Large intestine (tissue), 12 donors: ENCODE data around the gene NFIC. TPM values are rescaled to one million over a fixed set of nuclear protein-coding genes. Genes with fewer than 3 reads are reported as not detected.
A peak's percentile ranks its signal among the peaks of the same experiment; 100 is the strongest.

Source experiments
- DNase-seq, 2 donors: peaks; one replicate each; pipeline versions ENCODE4 v3.0.0 to v3.0.0-alpha.2; 2013
- H3K27ac ChIP-seq: one replicate; pipeline ENCODE4 v1.5.1; 2013; ENCODE audit warnings: low read length
- H3K27me3 ChIP-seq: 2 replicates; pipeline ENCODE4 v1.6.1; 2013; ENCODE audit warnings: low read length; ENCODE audit not compliant: control insufficient read depth, insufficient read depth
- H3K36me3 ChIP-seq: 2 replicates; pipeline ENCODE4 v1.6.1; 2013; ENCODE audit warnings: low read length; ENCODE audit not compliant: control insufficient read depth, insufficient read depth
- H3K4me1 ChIP-seq: one replicate; pipeline ENCODE4 v1.6.1; 2013; ENCODE audit warnings: low read length; ENCODE audit not compliant: control insufficient read depth, insufficient read depth
- H3K4me3 ChIP-seq: one replicate; pipeline ENCODE4 v1.5.1; 2013; ENCODE audit warnings: low read length
- H3K9me3 ChIP-seq: one replicate; pipeline ENCODE4 v1.6.1; 2013; ENCODE audit warnings: mild to moderate bottlenecking, low read depth, low read length, moderate library complexity; ENCODE audit not compliant: control insufficient read depth
- WGBS: methylation state at CpG from one replicate; pipeline ENCODE4 v1.1.5; 2013; ENCODE audit warnings: low lambda C conversion rate; ENCODE audit not compliant: insufficient coverage; 5-methylcytosine and 5-hydroxymethylcytosine counted together
- long read RNA-seq, 11 donors: transcript quantifications; one replicate each; lab custom pipeline, GENCODE V29; 2026
- polyA plus RNA-seq: library from polyadenylated mRNA; unstranded; fragments of 120-200 nt; gene quantifications from one replicate; pipeline ENCODE4 v1.2.1, GENCODE V29; 2013

NFIC gene
- polyA plus RNA-seq: 17.0 TPM
- long read RNA-seq, donor 1, partial matches to known transcripts: 0 of 3 reads
- long read RNA-seq, donor 1, other reads (novel, unspliced or antisense): 0 of 3 reads
- long read RNA-seq, donor 2, partial matches to known transcripts: 445 of 2,045 reads
- long read RNA-seq, donor 2, other reads (novel, unspliced or antisense): 1,599 of 2,045 reads
- long read RNA-seq, donor 3: 0 reads
- long read RNA-seq, donor 4: 0 reads
- long read RNA-seq, donor 5, partial matches to known transcripts: 30 of 186 reads
- long read RNA-seq, donor 5, other reads (novel, unspliced or antisense): 152 of 186 reads
- long read RNA-seq, donor 6, partial matches to known transcripts: 705 of 1,899 reads
- long read RNA-seq, donor 6, other reads (novel, unspliced or antisense): 1,190 of 1,899 reads
- long read RNA-seq, donor 7, partial matches to known transcripts: 0 of 3 reads
- long read RNA-seq, donor 7, other reads (novel, unspliced or antisense): 0 of 3 reads
- long read RNA-seq, donor 8, partial matches to known transcripts: 1,028 of 2,337 reads
- long read RNA-seq, donor 8, other reads (novel, unspliced or antisense): 1,300 of 2,337 reads
- long read RNA-seq, donor 9, partial matches to known transcripts: 363 of 1,176 reads
- long read RNA-seq, donor 9, other reads (novel, unspliced or antisense): 809 of 1,176 reads
- long read RNA-seq, donor 10, full-length matches to known transcripts: 4 of 1,681 reads
- long read RNA-seq, donor 10, partial matches to known transcripts: 548 of 1,681 reads
- long read RNA-seq, donor 10, other reads (novel, unspliced or antisense): 1,129 of 1,681 reads
- long read RNA-seq, donor 11, partial matches to known transcripts: 303 of 1,022 reads
- long read RNA-seq, donor 11, other reads (novel, unspliced or antisense): 714 of 1,022 reads

DNA sequence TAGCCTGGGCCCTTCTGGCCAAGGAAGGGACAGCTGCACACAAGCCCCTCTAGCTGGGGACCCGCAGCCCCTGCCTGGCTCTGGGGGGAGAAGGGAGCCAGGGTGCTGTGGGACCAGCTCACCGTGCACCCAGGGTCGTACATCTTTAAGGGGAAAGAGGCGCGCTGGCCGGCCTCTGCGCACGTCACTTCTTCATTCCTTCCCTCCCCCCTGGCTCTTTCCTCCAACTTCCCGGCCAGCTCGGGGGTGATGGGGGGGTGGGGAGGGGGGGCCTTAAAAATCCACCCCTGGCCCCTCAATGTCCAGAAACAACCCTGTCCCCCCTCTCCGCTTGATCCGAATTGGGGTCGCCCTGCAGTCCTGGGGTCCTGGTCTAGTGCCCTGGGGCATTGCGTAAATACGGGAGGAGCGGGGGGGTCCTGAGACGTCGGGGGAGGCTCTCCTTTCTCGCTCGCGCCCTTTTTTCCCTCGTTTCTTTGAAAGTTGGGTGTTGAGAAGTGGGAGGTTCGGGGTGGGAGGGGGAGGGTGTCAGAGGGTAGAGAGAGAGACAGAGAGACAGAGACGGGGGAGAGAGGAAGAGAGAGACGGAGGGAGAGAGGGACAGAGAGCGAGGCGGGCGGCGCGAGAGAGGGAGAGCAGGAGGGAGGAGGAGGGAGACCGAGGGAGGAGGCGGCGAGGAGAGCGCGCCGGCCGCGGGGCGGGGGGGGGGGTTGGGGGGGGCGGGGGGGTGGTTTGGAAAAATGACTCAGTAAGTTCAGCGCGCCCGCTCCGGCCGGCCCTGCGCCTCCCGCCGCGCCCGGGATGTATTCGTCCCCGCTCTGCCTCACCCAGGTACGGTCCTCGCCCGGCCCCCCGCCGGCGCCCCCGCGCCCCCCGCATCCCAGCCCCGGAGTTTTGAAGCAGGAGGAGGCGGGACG lies at the start of gene NFIC:
Gene NFIC, plus strand, starts transcription at position 748 of the 917 bp plus-strand sequence. Its CDS starts 54 bp downstream, at position 802.
- Histone ChIP-seq H3K27me3 (peaks cover 89% of the 10 kb centered on the region), H3K4me3 (peak within 1 kb of the TSS; percentile 64), H3K9me3 (peaks cover 6% of the 10 kb centered on the region), H3K27ac (peak within 1 kb of the TSS; percentile 72), H3K4me1 (peaks cover 22% of the 10 kb centered on the region), H3K36me3 (no peaks in the 10 kb centered on the region)
- DNase-seq: no peak
- WGBS: no CpG with 5 or more reads among the region's 64 CpGs

DNA sequence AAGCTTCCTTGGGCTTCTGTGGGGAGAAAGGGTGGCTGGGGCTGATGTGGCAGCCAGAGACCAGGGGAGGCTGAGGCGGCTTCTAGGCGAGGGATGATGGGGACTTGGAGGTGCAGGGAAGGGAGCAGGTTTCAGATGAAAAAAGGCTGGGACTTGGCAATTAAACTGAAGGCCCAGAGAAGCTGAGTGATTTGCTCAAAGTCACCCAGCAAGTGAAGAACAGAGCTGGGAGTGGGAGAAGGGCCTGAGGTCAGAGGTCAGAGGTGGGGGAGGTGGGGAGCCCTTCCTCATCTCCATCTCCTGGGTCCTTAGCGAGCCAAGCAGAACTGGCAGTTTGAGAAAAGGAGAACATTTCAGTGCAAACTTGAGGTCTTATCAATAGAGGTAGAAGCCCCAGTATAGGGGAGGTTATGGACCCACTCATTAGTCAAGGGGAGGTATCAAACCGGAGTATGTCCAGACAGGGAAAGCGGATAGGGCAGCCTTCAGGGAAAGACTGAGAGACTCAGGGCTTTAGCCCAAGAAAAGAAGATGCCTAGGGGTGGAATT lies 49.6 kb upstream of the NFIC start:
- Histone ChIP-seq H3K36me3 (no peaks in the 10 kb centered on the region), H3K27me3 (peaks cover 5% of the 10 kb centered on the region), H3K9me3 (no peaks in the 10 kb centered on the region), H3K4me1 (no peaks in the 10 kb centered on the region), H3K4me3 (no peak overlapping the region), H3K27ac (no peak overlapping the region)
- DNase-seq: no peak
- no CpG with 5 or more reads among the region's 5 CpGs for WGBS

DNA sequence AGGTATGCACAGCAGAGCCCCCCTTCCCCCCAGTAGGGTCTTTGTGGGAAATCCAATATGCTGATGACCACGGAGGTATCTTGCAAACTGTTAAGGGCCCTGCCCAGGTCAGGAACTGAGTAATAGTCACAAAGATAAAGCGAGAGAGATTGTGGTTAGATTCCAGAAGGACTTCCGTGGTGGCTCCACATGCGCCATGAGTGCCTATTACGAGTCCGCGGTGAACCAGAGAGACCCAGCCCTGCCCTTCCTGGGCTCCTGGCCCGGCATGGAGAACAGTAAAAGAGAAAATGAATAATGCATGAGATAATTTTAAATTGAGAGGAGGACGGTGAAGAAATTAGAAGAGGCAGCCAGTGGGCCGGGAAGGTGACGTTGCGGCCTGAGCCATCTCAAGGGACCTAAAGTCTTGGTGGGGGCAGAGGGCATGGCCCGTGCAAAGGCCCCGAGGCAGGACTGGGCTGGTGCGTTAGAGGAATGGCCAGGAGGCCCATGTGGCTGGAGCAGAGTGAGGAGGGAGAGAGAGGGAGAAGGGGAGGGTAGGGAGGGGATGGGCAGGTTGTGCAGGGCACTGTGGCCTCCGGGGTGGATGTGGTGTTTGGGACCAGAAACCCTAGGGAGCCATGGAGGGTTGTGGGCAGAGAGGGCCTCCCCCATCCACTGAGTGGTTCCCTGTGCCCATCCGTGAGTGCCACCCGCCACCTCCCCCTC lies 46.6 kb upstream of the NFIC start:
- H3K27me3 ChIP-seq: no peaks in the 10 kb centered on the region
- H3K4me1 ChIP-seq: no peaks in the 10 kb centered on the region
- no peaks in the 10 kb centered on the region for H3K9me3 ChIP-seq
- no peak overlapping the region for H3K27ac ChIP-seq
- no peak overlapping the region for H3K4me3 ChIP-seq
- WGBS: 40% methylated on average over 1 of the region's 18 CpGs
- H3K36me3 ChIP-seq: no peaks in the 10 kb centered on the region
- DNase-seq: no peak

DNA sequence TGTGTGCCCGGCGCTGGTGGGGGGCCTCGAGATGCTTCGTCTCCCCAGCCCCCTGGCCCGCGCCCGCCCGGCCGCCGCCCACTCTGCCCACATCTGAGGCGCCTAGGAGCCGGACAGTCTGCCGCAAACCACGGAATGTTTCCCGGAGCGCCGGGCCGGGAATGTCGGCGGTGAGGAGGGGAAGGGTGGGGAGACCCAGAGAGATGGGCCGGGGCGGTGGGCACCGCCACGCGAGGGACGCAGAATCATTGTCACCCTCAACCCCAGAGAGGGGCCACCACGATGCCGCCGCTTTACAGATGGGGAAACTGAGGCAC lies 46.1 kb upstream of the NFIC start:
- Histone ChIP-seq H3K27ac (no peak overlapping the region), H3K4me1 (no peaks in the 10 kb centered on the region), H3K4me3 (no peak overlapping the region), H3K36me3 (no peaks in the 10 kb centered on the region), H3K9me3 (no peaks in the 10 kb centered on the region), H3K27me3 (no peaks in the 10 kb centered on the region)
- no peak for DNase-seq
- 60% methylated on average over 1 of the region's 29 CpGs for WGBS

DNA sequence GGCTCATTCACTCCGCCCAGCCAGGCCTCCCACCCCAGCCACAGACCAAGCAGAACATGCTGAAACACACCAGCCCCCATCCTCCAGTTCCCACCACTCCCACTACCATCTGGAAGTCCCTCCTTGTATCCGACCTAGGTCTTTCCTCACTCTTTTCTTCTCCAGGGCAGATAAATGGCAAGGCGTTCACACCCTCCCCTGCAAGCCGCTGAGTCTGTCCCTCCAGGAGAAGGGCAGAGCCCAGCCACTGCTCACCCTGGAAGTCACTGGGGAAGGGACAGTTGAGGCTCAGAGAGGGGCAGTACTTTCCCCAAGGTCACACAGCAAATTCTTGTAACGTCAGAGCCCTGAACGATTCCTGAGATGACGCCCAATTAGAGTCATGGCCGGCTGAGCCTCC lies 45.5 kb upstream of the NFIC start:
- no peaks in the 10 kb centered on the region for H3K9me3 ChIP-seq
- H3K4me3 ChIP-seq: no peak overlapping the region
- DNase-seq: no peak
- no peaks in the 10 kb centered on the region for H3K4me1 ChIP-seq
- H3K27me3 ChIP-seq: no peaks in the 10 kb centered on the region
- no peak overlapping the region for H3K27ac ChIP-seq
- no CpG with 5 or more reads among the region's 8 CpGs for WGBS
- H3K36me3 ChIP-seq: no peaks in the 10 kb centered on the region

DNA sequence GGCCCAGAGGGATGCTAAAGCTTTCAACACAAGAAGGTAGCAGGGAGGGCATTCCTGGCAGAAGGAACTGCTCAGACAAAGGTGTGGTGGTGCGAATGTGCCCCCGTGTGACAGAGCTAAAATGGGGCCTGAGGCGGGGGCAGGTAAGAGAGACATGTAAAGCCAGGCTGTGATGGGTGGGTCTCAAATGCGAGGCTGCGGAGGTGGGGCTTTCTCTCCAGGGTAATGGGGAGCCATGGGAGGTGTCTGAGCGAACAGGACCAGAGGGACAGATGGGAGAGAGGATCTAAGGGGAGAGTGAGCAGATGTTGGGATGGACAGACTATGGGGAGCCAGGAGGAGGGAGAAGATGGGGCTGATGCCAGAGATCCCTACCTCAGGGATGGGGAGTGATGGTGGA lies 44.7 kb upstream of the NFIC start:
- H3K4me3 ChIP-seq: no peak overlapping the region
- no peak overlapping the region for H3K27ac ChIP-seq
- no peaks in the 10 kb centered on the region for H3K36me3 ChIP-seq
- no peak for DNase-seq
- H3K9me3 ChIP-seq: no peaks in the 10 kb centered on the region
- WGBS: no CpG with 5 or more reads among the region's 6 CpGs
- H3K4me1 ChIP-seq: no peaks in the 10 kb centered on the region
- no peaks in the 10 kb centered on the region for H3K27me3 ChIP-seq

DNA sequence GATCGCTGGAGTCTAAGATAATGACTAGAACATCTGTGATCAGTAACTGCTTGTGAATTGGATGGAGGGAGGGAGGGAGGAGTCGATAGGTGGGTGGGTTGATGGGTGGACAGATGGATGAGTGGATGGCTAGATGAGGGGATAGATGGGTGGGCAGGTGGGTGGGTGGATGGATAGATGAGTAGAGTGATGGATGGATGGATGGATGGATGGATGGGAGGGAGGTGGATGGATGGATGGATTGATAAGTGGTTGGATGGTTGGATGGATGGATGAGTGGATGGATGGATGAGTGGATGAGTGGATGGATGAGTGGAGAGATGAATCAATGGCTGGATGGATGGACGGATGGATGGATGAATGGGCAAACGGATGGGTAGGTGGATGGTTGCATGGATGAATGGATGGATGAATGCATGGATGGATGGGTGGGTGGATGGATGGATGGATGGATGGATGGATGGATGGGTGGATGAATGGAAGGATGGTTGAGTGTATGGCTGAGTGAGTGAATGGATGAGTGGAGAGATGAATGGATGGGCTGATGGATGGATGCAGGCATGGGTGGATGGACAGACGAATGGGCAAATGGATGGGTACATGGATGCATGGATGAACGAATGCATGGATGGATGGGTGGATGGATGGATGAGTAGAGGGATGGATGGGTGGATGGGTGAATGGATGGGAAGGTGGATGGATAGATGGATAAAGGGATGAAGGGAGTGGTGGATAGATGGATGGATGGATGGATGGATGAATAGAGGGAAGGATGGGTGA lies 44.0 kb upstream of the NFIC start:
- no peaks in the 10 kb centered on the region for H3K36me3 ChIP-seq
- H3K27ac ChIP-seq: no peak overlapping the region
- WGBS: 86% methylated on average over 5 of the region's 6 CpGs
- H3K9me3 ChIP-seq: no peaks in the 10 kb centered on the region
- no peaks in the 10 kb centered on the region for H3K4me1 ChIP-seq
- no peaks in the 10 kb centered on the region for H3K27me3 ChIP-seq
- DNase-seq: no peak
- H3K4me3 ChIP-seq: no peak overlapping the region

DNA sequence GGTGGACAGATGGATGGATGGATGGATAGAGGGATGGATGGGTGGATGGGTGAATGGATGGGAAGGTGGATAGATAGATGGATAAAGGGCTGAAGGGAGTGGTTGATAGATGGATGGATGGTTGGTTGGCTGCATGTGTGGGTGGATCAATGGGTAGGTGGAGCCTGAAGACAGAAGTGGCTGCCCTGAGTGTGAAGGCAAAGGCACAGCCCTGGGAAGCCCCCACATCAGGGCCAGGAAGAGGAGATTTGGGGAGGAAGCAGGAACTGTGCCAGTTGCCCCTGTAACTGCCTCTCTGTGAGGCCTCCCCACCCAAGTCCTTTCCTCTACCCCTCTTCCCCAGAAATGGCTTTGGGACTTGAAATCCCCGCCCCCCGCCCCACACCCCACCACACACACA lies 43.4 kb upstream of the NFIC start:
- Histone ChIP-seq H3K9me3 (no peaks in the 10 kb centered on the region), H3K27ac (no peak overlapping the region), H3K4me3 (no peak overlapping the region), H3K36me3 (no peaks in the 10 kb centered on the region), H3K4me1 (no peaks in the 10 kb centered on the region), H3K27me3 (no peaks in the 10 kb centered on the region)
- no CpG with 5 or more reads among the region's 2 CpGs for WGBS
- DNase-seq: no peak

DNA sequence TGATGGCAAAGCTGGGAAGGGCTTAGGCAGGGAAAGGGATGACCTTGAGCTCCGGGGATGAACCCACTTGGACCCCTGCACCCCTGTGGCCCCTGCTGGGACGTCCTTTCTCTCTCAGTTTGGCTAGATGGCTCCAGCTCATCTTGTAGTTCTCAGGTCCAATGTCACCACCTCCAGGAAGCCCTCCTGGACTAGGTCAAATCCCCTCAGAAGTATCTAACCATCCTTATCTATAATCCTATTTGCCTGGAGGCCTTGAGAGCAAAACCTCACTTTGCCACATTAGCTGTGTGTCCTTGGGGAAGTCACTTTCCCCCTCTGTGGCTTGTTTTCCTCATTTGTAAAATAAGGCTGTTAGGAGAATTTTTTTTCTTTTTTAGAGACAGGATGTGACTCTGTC lies 42.7 kb upstream of the NFIC start:
- no peak overlapping the region for H3K4me3 ChIP-seq
- H3K27ac ChIP-seq: no peak overlapping the region
- no peaks in the 10 kb centered on the region for H3K9me3 ChIP-seq
- no CpG with 5 or more reads among the region's 2 CpGs for WGBS
- DNase-seq: no peak
- no peaks in the 10 kb centered on the region for H3K4me1 ChIP-seq
- no peaks in the 10 kb centered on the region for H3K27me3 ChIP-seq
- H3K36me3 ChIP-seq: no peaks in the 10 kb centered on the region
